ENCODE results near the gene PIGL. TPM values are rescaled to one million over a fixed set of nuclear protein-coding genes. Genes with fewer than 3 reads are reported as not detected.
A peak's percentile ranks its signal among the peaks of the same experiment; 100 is the strongest.
"Not testable (repeated sequence)": the region's sequence is repeated elsewhere in the genome, so short reads cannot be mapped to it uniquely, and the experiment has no call there.

Gene PIGL
- total RNA-seq, 1 donor from 2014 or later = 56.6 TPM

DNA sequence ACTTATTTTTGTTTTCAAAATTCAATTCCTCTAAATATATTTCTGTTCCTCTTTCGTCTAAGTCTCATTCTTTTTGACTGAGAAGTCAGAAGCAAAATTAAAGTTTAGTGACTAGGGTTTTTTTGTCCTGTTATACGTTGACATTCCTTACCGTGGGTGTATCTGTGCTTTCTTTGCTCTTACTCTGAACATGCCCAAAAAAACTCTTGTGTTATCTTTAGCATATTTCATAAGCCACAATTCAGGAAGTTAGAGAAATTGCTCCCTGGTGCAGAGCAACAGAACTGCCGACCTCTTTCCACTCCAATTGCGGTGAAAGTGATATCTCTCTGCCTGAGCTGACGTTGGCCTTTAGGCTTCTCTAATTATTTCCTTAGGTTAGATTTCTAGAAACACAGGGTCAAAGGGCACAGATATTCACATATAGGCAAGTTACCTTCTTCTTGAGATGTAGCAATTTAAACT lies 70.6 kb downstream of the PIGL start:
- H3K4me1 Mint-ChIP-seq = peaks cover 65% of the 10 kb centered on the region
- intact Hi-C loops (cut with micrococcal nuclease) = loop anchor here (1.0 to 2.0 kb wide), 4 partner anchors 19 to 151 kb away; partner anchors contain the start of gene UBB
- DNase-seq = no peak
- no peaks in the 10 kb centered on the region for H3K27me3 Mint-ChIP-seq
- peak overlapping the region; percentile 99 for H3K27ac Mint-ChIP-seq
- CTCF ChIA-PET = interaction anchor here (1.0 to 3.8 kb wide), 4 partner anchors 17 to 96 kb away, joined by 4 to 15 read pairs (median 7); partner anchors contain the start of genes CENPV and NCOR1
- POLR2A ChIA-PET = interaction anchor here (0.6 to 4.2 kb wide), 7 partner anchors 19 to 758 kb away, joined by 5 to 74 read pairs (median 21); partner anchors contain the start of genes CENPV, NCOR1, PIGL and TRPV2
- H3K36me3 Mint-ChIP-seq (ENCODE audit: low read depth) = peaks cover 9% of the 10 kb centered on the region
- peak; percentile 32 for ATAC-seq (ENCODE audit: low read depth)
- H3K4me3 Mint-ChIP-seq = peak overlapping the region; percentile 82
- H3K9me3 Mint-ChIP-seq = no peaks in the 10 kb centered on the region
- TF ChIP-seq, protein P1, sequence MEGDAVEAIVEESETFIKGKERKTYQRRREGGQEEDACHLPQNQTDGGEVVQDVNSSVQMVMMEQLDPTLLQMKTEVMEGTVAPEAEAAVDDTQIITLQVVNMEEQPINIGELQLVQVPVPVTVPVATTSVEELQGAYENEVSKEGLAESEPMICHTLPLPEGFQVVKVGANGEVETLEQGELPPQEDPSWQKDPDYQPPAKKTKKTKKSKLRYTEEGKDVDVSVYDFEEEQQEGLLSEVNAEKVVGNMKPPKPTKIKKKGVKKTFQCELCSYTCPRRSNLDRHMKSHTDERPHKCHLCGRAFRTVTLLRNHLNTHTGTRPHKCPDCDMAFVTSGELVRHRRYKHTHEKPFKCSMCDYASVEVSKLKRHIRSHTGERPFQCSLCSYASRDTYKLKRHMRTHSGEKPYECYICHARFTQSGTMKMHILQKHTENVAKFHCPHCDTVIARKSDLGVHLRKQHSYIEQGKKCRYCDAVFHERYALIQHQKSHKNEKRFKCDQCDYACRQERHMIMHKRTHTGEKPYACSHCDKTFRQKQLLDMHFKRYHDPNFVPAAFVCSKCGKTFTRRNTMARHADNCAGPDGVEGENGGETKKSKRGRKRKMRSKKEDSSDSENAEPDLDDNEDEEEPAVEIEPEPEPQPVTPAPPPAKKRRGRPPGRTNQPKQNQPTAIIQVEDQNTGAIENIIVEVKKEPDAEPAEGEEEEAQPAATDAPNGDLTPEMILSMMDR (IDR thresholded peaks at IDR 0.05) = no peak

DNA sequence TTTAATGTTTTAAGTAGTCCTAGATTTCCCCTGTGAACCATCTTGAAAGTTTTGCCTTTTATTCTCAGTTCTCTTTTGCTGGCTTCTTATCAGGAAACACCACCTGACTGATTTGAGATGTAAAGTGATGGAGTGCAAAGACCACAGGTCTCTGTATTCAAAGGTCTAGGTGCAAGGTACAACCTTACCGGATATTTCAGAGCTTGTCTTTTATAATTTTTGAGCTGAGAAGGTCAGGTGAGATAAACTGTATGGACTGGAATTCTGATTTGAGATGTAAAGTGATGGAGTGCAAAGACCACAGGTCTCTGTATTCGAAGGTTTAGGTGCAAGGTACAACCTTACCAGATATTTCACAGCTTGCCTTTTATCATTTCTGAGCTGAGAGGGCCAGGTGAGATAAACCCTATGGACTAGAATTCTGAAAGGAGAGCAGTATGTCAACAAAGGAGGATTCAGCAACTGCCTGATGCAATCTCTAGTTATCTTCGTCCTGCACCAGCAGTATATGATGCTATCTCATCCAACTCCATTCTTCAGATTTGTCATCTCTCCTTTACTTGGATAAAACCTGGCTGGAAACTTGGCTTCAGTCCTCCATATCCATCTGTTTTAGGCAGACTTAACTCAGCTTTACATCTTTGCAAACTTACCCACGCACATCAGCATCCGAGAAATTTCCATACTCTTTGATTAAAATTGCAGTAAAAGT lies 72.0 kb downstream of the PIGL start:
- intact Hi-C loops (cut with micrococcal nuclease) = no loop called here
- peaks cover 9% of the 10 kb centered on the region for H3K36me3 Mint-ChIP-seq (ENCODE audit: low read depth)
- POLR2A ChIA-PET = interaction anchor here (0.6 to 4.2 kb wide), 8 partner anchors 12 to 150 kb away, joined by 3 to 74 read pairs (median 6); partner anchors contain the start of genes CENPV, NCOR1 and PIGL

DNA sequence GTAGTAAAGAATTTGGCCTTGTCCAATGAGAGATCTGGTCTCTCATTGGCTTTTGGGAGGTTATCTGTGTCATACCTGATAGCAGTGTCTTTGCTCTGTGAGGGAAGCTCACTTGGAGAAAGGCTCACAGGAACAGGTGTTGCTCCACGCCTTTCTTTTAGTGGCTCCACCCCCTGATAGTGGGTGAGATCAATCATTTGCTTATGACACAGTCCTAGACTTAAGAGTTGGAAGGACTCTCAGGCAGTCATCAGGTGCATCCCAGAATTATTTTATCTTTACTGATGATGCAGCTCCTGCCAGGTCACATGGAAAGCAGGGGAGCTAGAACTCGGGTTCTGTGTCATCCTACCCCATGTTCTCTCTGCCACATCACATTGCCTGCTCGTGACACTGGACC lies 76.9 kb downstream of the PIGL start:
- H3K4me1 Mint-ChIP-seq = peaks cover 23% of the 10 kb centered on the region
- ATAC-seq (ENCODE audit: low read depth) = no peak

More for the DNA sequence above, 72.0 kb downstream of the PIGL start:
- TF ChIP-seq, protein P1 (IDR thresholded peaks at IDR 0.05) = no peak
- peak overlapping the region; percentile 9 for H3K4me3 Mint-ChIP-seq
- H3K9me3 Mint-ChIP-seq = no peaks in the 10 kb centered on the region
- no peaks in the 10 kb centered on the region for H3K27me3 Mint-ChIP-seq
- peaks cover 67% of the 10 kb centered on the region for H3K4me1 Mint-ChIP-seq
- ATAC-seq (ENCODE audit: low read depth) = no peak
- CTCF ChIA-PET = interaction anchor here (1.0 to 1.1 kb wide), 2 partner anchors 74 to 95 kb away, joined by 3 to 4 read pairs; no protein-coding TSS in a partner anchor
- H3K27ac Mint-ChIP-seq = peak overlapping the region; percentile 99
- DNase-seq = no peak

DNA sequence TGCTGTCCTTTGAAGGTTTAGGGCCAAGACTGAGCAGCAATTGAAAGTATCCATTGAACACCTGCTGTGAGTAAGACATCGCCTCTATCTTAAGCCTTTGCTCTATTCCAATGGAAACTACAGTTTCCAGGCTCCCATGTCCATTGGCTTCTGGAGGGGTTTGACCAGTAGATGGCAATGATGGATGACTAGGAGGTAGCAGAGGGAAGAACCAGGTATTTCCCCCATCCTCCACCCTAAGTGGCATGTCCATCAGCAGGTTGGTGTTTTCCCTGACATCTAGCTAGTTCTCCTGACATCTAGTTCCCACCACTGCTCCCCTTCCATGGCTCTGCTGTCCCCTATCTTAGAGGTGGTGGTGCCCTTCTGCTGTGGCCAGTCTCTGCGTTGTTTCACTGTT lies 77.5 kb downstream of the PIGL start:
- POLR2A ChIA-PET = no interaction called here
- Mint-ChIP-seq H3K9me3 (no peaks in the 10 kb centered on the region), H3K4me1 (peaks cover 17% of the 10 kb centered on the region), H3K36me3 (ENCODE audit: low read depth) (no peaks in the 10 kb centered on the region), H3K4me3 (no peak overlapping the region), H3K27me3 (no peaks in the 10 kb centered on the region), H3K27ac (no peak overlapping the region)
- TF ChIP-seq, protein P1 (IDR thresholded peaks at IDR 0.05) = no peak
- no peak for DNase-seq
- intact Hi-C loops (cut with micrococcal nuclease) = no loop called here
- CTCF ChIA-PET = interaction anchor here (0.8 to 1.6 kb wide), 2 partner anchors 11 to 69 kb away, joined by 3 to 6 read pairs; no protein-coding TSS in a partner anchor
- ATAC-seq (ENCODE audit: low read depth) = no peak

More for the DNA sequence above, 76.9 kb downstream of the PIGL start:
- TF ChIP-seq, protein P1 (IDR thresholded peaks at IDR 0.05) = no peak
- Mint-ChIP-seq H3K27me3 (no peaks in the 10 kb centered on the region), H3K4me3 (no peak overlapping the region), H3K36me3 (ENCODE audit: low read depth) (no peaks in the 10 kb centered on the region), H3K9me3 (no peaks in the 10 kb centered on the region), H3K27ac (no peak overlapping the region)
- ChIA-PET POLR2A (interaction anchor here (0.6 kb wide), 1 partner anchor 74 kb away, joined by 4 read pairs; no protein-coding TSS in a partner anchor), CTCF (interaction anchor here (0.8 to 1.6 kb wide), 2 partner anchors 11 to 70 kb away, joined by 3 to 6 read pairs; no protein-coding TSS in a partner anchor)
- intact Hi-C loops (cut with micrococcal nuclease) = no loop called here
- no peak for DNase-seq

DNA sequence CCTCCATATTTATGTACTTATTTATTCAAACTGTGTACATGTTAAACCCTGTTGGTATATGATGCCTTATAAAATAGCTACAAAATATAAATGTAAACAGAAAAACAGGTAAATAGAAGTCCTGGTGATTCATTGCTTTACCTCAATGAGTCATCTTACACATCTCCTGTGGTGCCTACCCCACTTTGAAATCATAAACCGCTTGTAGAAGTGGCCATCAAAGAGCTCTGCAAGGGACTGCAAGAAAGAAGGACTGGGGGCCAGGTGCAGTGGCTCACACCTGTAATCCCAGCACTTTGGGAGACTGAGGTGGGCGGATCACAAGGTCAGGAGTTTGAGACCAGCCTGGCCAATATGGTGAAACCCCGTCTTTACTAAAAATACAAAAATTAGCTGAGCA lies 79.1 kb downstream of the PIGL start:
- intact Hi-C loops (cut with micrococcal nuclease); H3K27me3 Mint-ChIP-seq; DNase-seq; H3K4me3 Mint-ChIP-seq; H3K4me1 Mint-ChIP-seq; H3K9me3 Mint-ChIP-seq; H3K36me3 Mint-ChIP-seq (ENCODE audit: low read depth); ATAC-seq (ENCODE audit: low read depth); H3K27ac Mint-ChIP-seq: not testable (repeated sequence)
- ChIA-PET CTCF (interaction anchor here (0.8 kb wide), 1 partner anchor 68 kb away, joined by 3 read pairs; no protein-coding TSS in a partner anchor), POLR2A (interaction anchor here (0.6 to 1.3 kb wide), 2 partner anchors 10 to 45 kb away, joined by 3 to 4 read pairs; no protein-coding TSS in a partner anchor)

Data from activated B cell treated with CpG ODN at 0.5 μM for 24 hours (primary cell).